Endothelial cell of umbilical vein (primary cell): ENCODE measurements around the gene S100A9. TPM values are rescaled to one million over a fixed set of nuclear protein-coding genes. Genes with fewer than 3 reads are reported as not detected.

Source experiments
- BruUV-seq: library from RNA; stranded (reverse); fragments of 400-500 nt; replicated peaks from 2 replicates; lab custom pipeline; 2021; lab: Mats Ljungman, UMichigan
- CTCF ChIA-PET: fragments of 300-600, 350-600 bp; sonication (Branson Sonifier 250); formaldehyde crosslinking; loops from one replicate; lab custom pipeline; 2021; ENCODE audit warnings: antibody characterized with exemption, inconsistent platforms; lab: Charles Lee
- POLR2A ChIA-PET: fragments of 300-600, 350-600 bp; sonication (Branson Sonifier 250); formaldehyde crosslinking; loops from one replicate; lab custom pipeline; 2021; ENCODE audit warnings: antibody characterized with exemption, inconsistent platforms; lab: Charles Lee
- DNase-seq: peaks from one replicate; pipeline ENCODE4 v3.0.0-alpha.2; 2011; ENCODE audit warnings: low read depth, low spot score
- FAIRE-seq: peaks from 2 replicates; lab custom pipeline; 2011; peaks lifted over from hg19 to GRCh38; lab: Jason Lieb, UNC
- H2AFZ ChIP-seq: 2 replicates; pipeline ENCODE4 v1.6.0; 2012; ENCODE audit warnings: low read depth, low read length, control low read depth, inconsistent platforms
- H3K27ac ChIP-seq: 2 replicates; pipeline ENCODE4 v1.5.1; 2011; ENCODE audit warnings: low read depth, mild to moderate bottlenecking, control low read depth, low read length, moderate library complexity; ENCODE audit not compliant: insufficient read depth
- H3K27me3 ChIP-seq, 2 experiments: 2 replicates each; pipeline versions ENCODE4 v1.6.0 to v1.6.1; 2011; ENCODE audit warnings: low read length in 2 of 2, mixed read lengths in 1 of 2; ENCODE audit not compliant: control insufficient read depth in 2 of 2, insufficient read depth in 2 of 2
- H3K36me3 ChIP-seq, 2 experiments: 2 replicates in 1 of 2; 3 replicates in 1 of 2; pipeline ENCODE4 v1.5.1; 2011; ENCODE audit warnings: low read length in 2 of 2, mild to moderate bottlenecking in 1 of 2, moderate library complexity in 1 of 2; ENCODE audit not compliant: control insufficient read depth in 2 of 2, insufficient read depth in 2 of 2; ENCODE audit errors: extremely low read depth in 1 of 2
- H3K4me1 ChIP-seq: 3 replicates; pipeline ENCODE4 v1.5.1; 2011; ENCODE audit warnings: mild to moderate bottlenecking, low read length; ENCODE audit not compliant: control insufficient read depth, insufficient read depth; ENCODE audit errors: extremely low read depth
- H3K4me2 ChIP-seq: 2 replicates; pipeline ENCODE4 v1.6.1; 2011; ENCODE audit warnings: low read length, control low read depth, mixed read lengths; ENCODE audit not compliant: insufficient read depth
- H3K4me3 ChIP-seq, 3 experiments: fragments of 200-600 bp in 1 of 3; sonication (generic), shearing (Covaris generic) in 1 of 3; replicated peaks in 1 of 3; 2 replicates each; pipeline ENCODE4 v1.5.1; 2011 to 2016; ENCODE audit warnings: control low read depth in 3 of 3, low read length in 3 of 3, mild to moderate bottlenecking in 2 of 3, inconsistent platforms in 1 of 3, low read depth in 1 of 3, moderate library complexity in 1 of 3; ENCODE audit not compliant: insufficient read depth in 1 of 3
- H3K79me2 ChIP-seq: 2 replicates; pipeline ENCODE4 v1.6.0; 2012; ENCODE audit warnings: low read length, inconsistent platforms; ENCODE audit not compliant: control insufficient read depth, insufficient read depth
- H3K9ac ChIP-seq: replicated peaks from 2 replicates; pipeline ENCODE3; 2011; ENCODE audit warnings: low read length, control low read depth; ENCODE audit not compliant: insufficient read depth; ENCODE audit errors: extremely low read depth
- H3K9me1 ChIP-seq: replicated peaks from 3 replicates; pipeline ENCODE4 v1.6.0; 2011; ENCODE audit warnings: mild to moderate bottlenecking, low read length; ENCODE audit not compliant: control insufficient read depth, insufficient read depth; ENCODE audit errors: extremely low read depth
- H3K9me3 ChIP-seq: replicated peaks from 2 replicates; pipeline ENCODE4 v1.5.1; 2012; ENCODE audit warnings: low read length, inconsistent platforms; ENCODE audit not compliant: control insufficient read depth, insufficient read depth
- H4K20me1 ChIP-seq: replicated peaks from 2 replicates; pipeline ENCODE3; 2011; ENCODE audit warnings: mild to moderate bottlenecking, low read length; ENCODE audit not compliant: control insufficient read depth, insufficient read depth; ENCODE audit errors: extremely low read depth
- CTCF ChIP-seq, 2 donors: IDR thresholded peaks; 1 replicate in 1 of 2; 2 replicates in 1 of 2; pipeline ENCODE4 v1.5.1; 2011; ENCODE audit warnings: low read length in 2 of 2, mild to moderate bottlenecking in 2 of 2, moderate library complexity in 2 of 2, control low read depth in 1 of 2, inconsistent platforms in 1 of 2, low read depth in 1 of 2; ENCODE audit not compliant: insufficient read depth in 1 of 2; ENCODE audit errors: extremely low read depth in 1 of 2
- EZH2 ChIP-seq: IDR thresholded peaks from 2 replicates; pipeline ENCODE4 v1.6.1; 2012; ENCODE audit warnings: borderline replicate concordance, low read depth, mild to moderate bottlenecking, moderate library complexity, low read length, inconsistent platforms; ENCODE audit not compliant: severe bottlenecking
- FOS ChIP-seq: IDR thresholded peaks from 2 replicates; pipeline ENCODE4 v1.6.1; 2011; ENCODE audit warnings: mild to moderate bottlenecking, low read length, moderate library complexity, borderline replicate concordance; ENCODE audit not compliant: insufficient read depth
- GATA2 ChIP-seq: IDR thresholded peaks from 2 replicates; pipeline ENCODE4 v1.7.0; 2011; ENCODE audit warnings: low read depth, mild to moderate bottlenecking, moderate library complexity, mixed read lengths, low read length; ENCODE audit not compliant: insufficient read length, insufficient read depth
- JUN ChIP-seq: IDR thresholded peaks from 2 replicates; pipeline ENCODE4 v1.6.1; 2011; ENCODE audit warnings: borderline replicate concordance, low read depth; ENCODE audit not compliant: insufficient read length, insufficient read depth
- MAX ChIP-seq: IDR thresholded peaks from 2 replicates; pipeline ENCODE4 v1.6.1; 2011; ENCODE audit not compliant: insufficient read depth, insufficient read length
- MYC ChIP-seq: IDR thresholded peaks from one replicate; pipeline ENCODE4 v1.6.1; 2011; ENCODE audit warnings: mild to moderate bottlenecking, low read depth, low read length
- POLR2A ChIP-seq: IDR thresholded peaks from 2 replicates; pipeline ENCODE4 v1.6.1; 2012; ENCODE audit warnings: low read depth, mild to moderate bottlenecking, control low read depth, low read length
- POLR2AphosphoS5 ChIP-seq: IDR thresholded peaks from 2 replicates; pipeline ENCODE4 v1.6.1; 2012; ENCODE audit warnings: low read depth, mild to moderate bottlenecking, control low read depth, low read length, moderate library complexity; ENCODE audit not compliant: insufficient read depth
- dilution Hi-C: fragments of 300-500 bp; cut with MboI; formaldehyde crosslinking; loops from one replicate; pipeline ENCODE4 v1.15.0; 2019; ENCODE audit warnings: low sequenced_read_pairs; ENCODE audit not compliant: extremely low pct_ligation_motif_present
- intact Hi-C: fragments of 100-400 bp; cut with micrococcal nuclease; formaldehyde crosslinking; loops from one replicate; pipeline ENCODE4 v1.10.0; 2022
- polyA plus RNA-seq, 4 experiments: library from polyadenylated mRNA; depleted of rRNA in 3 of 4; stranded (reverse) in 3 of 4; unstranded in 1 of 4; fragments of >200 nt; gene quantifications; 2 replicates each; pipeline versions ENCODE4 v1.2.1 to v1.2.3, GENCODE V29; 2011 to 2012; ENCODE audit warnings: missing spikeins in 1 of 4
- total RNA-seq: library from RNA; stranded (reverse); gene quantifications from 2 replicates; pipeline ENCODE4 v1.2.3, GENCODE V29; 2021

The S100A9 gene
- total and polyA plus RNA-seq, 2 donors (not counting 3 experiments of a cell fraction or from before 2014, with no cell fraction given), result not detected

GRCh38 chr1:153384958-153385580, 27.4 kb downstream of the S100A9 start:
- no TSS peak for BruUV-seq
- DNase-seq, result no peak
- Histone ChIP-seq H3K9me3 (no peaks in the 10 kb centered on the region), H4K20me1 (no peaks in the 10 kb centered on the region), H3K9me1 (no peaks in the 10 kb centered on the region), H3K27me3 (no peaks in the 10 kb centered on the region), H3K9ac (no peak overlapping the region), H3K4me3 (no peak overlapping the region), H3K36me3 (no peaks in the 10 kb centered on the region), H3K4me2 (no peak overlapping the region), H3K4me1 (no peaks in the 10 kb centered on the region), H3K79me2 (no peaks in the 10 kb centered on the region), H2AFZ (no peak overlapping the region), H3K27ac (no peak overlapping the region)
- TF ChIP-seq EZH2, result no peak
- no peak for TF ChIP-seq MAX
- no peak for TF ChIP-seq JUN
- no peak for TF ChIP-seq MYC
- TF ChIP-seq POLR2A, result no peak
- intact Hi-C loops (no loop called here), dilution Hi-C loops (no loop called here)
- ChIA-PET CTCF (interaction anchor here (1.1 kb wide), 1 partner anchor 29 kb away, joined by 3 read pairs; no protein-coding TSS in a partner anchor), POLR2A (no interaction called here)
- FAIRE-seq, result no peak

- no peak overlapping the region for H3K4me2 ChIP-seq
- ChIA-PET POLR2A (no interaction called here), CTCF (no interaction called here)
Measured at GRCh38 chr1:153386500-153386901, 28.8 kb downstream of the S100A9 start.

More at GRCh38 chr1:153386500-153386901, 28.8 kb downstream of the S100A9 start:
- Histone ChIP-seq H3K27ac (no peak overlapping the region), H3K36me3 (no peaks in the 10 kb centered on the region), H3K27me3 (no peaks in the 10 kb centered on the region), H3K9me3 (no peaks in the 10 kb centered on the region), H2AFZ (no peak overlapping the region), H3K9ac (no peak overlapping the region), H3K4me1 (no peaks in the 10 kb centered on the region), H4K20me1 (no peaks in the 10 kb centered on the region), H3K79me2 (no peaks in the 10 kb centered on the region), H3K4me3 (no peak overlapping the region), H3K9me1 (no peaks in the 10 kb centered on the region)
- dilution Hi-C loops (no loop called here), intact Hi-C loops (no loop called here)
- BruUV-seq, result no TSS peak
- FAIRE-seq (no peak), DNase-seq (no peak)
- TF ChIP-seq JUN (no peak), CTCF (IDR thresholded peaks at IDR 0.05; ENCODE audit: extremely low read depth in 1 of 2, insufficient read depth in 1 of 2, low read depth in 1 of 2, low read length in 2 of 2) (no peak), MYC (no peak), POLR2AphosphoS5 (no peak), EZH2 (no peak), POLR2A (no peak), FOS (no peak), GATA2 (no peak), MAX (no peak)
